Stimulated activated CD4-positive, alpha-beta T cell treated with anti-CD3 and anti-CD28 coated beads, Interleukin-15, amount 100 ng/mL, for 48 hours (primary cell): ENCODE results near the gene UQCR10.

Experiments
- DNase-seq, 2 donors: peaks; one replicate each; pipeline ENCODE4 v3.0.0-alpha.2; 2020; ENCODE audit warnings: low read depth in 2 of 2

UQCR10 gene

GRCh38 chr22:29798318-29798717 is 31.1 kb downstream of the UQCR10 start:
- DNase-seq, result no peak

- DNase-seq, result no peak
These were observed 31.6 kb downstream of the UQCR10 start for GRCh38 chr22:29798801-29799200.

- no peak for DNase-seq
These were observed 32.1 kb downstream of the UQCR10 start for GRCh38 chr22:29799217-29799680.

DNA sequence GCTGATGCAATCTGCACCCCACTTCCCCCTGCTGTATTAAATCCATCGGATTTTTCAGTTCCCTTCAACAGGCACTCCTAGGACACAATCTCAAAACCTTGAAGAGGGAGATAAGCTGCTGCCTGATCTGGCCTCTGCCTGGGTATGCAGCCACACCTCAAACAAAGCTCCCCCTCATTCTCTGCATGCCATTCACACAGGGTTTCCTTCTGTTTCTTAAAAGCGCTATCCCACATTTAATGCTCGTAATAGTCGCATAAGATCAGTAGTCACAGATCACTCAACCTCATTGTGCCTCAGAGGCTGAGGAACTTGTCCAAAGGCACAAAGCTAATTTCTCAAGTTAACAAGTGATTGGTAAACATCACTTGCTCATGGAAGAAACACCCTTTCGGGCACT is 34.0 kb downstream of the UQCR10 start:
- DNase-seq, result no peak

GRCh38 chr22:29801796-29802195 is 34.6 kb downstream of the UQCR10 start:
- DNase-seq, result no peak

GRCh38 chr22:29803190-29803589 is 36.0 kb downstream of the UQCR10 start:
- DNase-seq, result no peak

- DNase-seq, result no peak
These were observed 37.8 kb downstream of the UQCR10 start for GRCh38 chr22:29804985-29805384.

DNA sequence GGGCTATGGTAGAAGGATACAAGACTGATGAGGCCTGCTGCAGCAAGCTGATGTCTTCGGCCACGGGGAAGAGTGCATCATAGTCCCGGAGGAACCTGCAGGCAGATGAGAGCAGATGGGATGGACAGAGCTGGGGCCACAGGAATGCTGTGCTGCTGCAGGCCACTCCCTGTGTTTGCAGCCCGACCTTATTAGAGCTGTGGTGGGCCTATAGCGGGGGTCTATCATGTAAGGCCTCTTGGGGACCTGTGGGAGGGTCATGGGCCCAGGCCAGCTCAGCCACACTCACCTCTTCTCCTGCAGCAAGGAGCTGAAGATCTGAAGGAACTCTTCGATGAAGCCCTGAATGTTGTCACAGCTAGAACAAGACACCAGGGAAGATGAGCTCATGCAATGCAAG is 39.0 kb downstream of the UQCR10 start:
- DNase-seq, result no peak

DNA sequence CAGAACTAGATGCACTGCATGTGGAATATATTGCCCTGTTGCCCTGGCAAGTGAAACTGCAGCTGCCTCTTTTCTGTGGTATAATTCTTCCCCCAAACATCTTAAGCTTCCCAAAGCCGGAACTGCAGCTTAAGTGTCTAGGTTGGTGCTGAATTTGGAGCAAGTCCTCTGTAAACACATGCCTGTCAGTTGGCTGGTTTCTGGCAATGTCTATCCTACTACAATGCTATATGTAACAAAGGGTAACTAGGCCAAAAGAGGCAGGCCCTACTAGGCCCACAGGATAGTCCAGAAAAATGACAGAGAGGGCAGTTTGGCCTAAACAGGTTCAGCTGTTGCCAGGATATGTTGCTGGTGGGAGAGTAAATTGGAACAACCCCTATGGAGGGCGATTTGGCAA is 43.0 kb downstream of the UQCR10 start:
- no peak for DNase-seq

DNA sequence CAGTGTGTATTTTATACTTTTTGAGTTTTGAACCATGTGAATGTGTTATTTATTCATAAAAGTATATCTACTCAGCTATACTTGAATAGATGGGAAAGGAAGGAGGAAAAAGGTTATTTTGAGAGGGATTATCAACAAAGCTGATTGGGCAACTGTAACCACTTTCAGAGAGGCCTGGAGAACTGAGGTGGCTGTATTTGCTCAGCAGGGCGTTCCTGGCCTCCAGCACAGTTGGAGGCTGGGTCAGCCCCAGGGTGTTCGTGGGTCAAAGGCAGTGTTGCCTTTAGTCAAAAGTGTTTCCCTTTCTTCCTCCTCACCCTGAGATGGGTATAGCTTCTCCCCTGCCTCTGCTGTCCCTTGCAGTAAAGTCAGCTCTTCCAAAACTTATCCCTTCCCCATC is 44.2 kb downstream of the UQCR10 start:
- no peak for DNase-seq

- DNase-seq, result no peak
These were observed 46.0 kb downstream of the UQCR10 start for GRCh38 chr22:29813126-29813525.

- no peak for DNase-seq
These were observed 46.4 kb downstream of the UQCR10 start for GRCh38 chr22:29813563-29813962.

DNA sequence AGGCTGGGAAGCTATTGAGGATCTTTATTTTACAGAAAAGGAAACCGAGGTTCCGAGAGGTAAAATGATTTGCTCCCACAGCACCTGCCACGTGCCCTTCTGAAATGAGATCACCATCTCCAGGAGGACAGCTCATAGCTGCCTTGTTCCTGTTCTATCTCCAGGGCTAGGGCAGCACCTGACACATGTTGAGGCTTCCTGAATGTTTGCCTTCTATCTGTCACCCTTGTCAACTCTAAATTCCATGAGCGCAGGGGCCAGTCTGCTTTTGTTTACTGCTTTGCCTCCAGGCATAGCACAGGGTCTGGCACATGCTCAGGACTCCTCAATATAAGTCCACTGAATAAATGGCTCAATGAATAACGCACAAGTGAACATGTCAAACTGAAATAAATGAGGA is 46.8 kb downstream of the UQCR10 start:
- DNase-seq, result no peak

DNA sequence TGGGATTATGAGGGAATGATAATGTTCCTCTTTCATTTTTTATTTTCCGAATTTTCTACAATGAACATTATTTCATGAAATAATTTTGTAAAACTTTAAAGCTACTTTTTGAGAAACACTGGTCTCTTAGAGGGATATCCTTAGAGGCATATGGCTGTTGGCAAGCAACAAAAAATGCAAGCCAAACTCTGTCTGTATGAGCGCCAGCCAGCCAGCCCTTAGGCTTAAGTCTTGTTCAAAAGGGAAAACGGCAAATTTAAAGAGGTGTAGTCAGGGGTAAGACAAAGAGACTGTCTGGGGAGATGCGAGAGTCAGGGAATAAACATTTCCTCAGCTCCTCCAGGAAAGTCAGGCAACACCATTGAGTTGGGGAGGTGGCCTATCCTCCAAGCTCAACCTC is 48.4 kb downstream of the UQCR10 start:
- DNase-seq, result no peak

- DNase-seq, result no peak
These were observed 49.0 kb downstream of the UQCR10 start for GRCh38 chr22:29816128-29816527.

DNA sequence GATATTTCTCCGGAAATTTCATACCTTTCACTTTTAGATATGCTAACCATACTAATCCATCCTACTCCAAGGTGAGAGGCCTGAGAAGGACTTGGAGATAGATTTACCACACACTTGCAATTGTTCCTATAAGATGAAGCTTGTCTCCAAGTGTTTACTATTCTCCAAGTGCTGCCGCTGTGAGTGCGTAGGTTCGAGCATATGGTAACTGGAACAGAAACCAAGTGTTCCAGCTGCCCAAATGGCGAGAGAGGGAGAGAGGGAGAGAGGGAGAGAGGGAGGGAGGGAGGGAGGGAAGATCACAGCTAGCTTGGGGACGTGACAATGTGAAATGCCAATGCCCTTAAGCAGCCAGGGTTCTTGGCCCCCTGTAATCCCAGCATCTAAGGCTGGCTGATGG is 49.4 kb downstream of the UQCR10 start:
- no peak for DNase-seq

GRCh38 chr22:29816980-29817379 is 49.8 kb downstream of the UQCR10 start:
- DNase-seq, result no peak

GRCh38 chr22:29817724-29818123 is 50.6 kb downstream of the UQCR10 start:
- no peak for DNase-seq

GRCh38 chr22:29819501-29819900 is 52.3 kb downstream of the UQCR10 start:
- DNase-seq, result no peak
